GM18499 (cell line): ENCODE measurements around the gene LPIN1.

ENCODE experiments used
- ATAC-seq: cut with Tn5 transposase; IDR thresholded peaks from one replicate; pipeline ENCODE4 v1.9.1; 2021; ENCODE audit warnings: moderate number of reproducible peaks; ENCODE audit not compliant: insufficient read depth, unreplicated experiment

The LPIN1 gene

DNA sequence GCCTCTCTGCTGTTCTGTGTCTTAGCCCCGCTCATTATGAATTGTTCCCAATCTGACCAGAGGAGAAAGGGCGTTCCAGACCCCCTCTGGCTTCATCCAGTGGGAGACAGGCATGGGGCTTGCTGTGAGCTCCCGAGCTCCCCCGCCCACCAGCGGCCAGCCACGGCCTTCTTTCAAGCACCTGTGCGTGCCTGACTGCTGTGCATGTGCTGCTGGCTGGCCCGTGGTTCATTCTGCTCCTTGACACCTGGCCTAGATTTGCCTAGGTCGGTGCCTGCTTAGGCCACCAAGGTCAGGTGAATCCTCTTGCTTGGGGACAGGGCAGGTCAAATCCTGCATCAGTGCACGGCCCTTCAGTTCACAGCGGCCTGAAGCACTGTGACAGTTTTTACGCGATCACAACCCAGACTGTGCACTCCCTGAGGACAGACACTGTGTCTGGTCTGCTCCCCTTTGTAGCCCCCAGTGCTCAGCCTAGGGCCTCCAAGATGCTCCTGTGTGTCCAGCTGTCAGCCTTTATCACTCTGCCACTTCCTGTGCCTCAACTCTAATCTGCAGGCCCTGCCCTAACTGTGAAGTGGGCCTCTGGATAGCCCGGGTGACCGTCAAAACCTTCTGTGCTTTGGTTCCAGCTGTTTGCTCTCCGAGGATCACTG lies 3.6 kb upstream of the LPIN1 start:
- ATAC-seq = no peak

- no peak for ATAC-seq
Measured at GRCh38 chr2:11743366-11743765, 3.1 kb upstream of the LPIN1 start.

DNA sequence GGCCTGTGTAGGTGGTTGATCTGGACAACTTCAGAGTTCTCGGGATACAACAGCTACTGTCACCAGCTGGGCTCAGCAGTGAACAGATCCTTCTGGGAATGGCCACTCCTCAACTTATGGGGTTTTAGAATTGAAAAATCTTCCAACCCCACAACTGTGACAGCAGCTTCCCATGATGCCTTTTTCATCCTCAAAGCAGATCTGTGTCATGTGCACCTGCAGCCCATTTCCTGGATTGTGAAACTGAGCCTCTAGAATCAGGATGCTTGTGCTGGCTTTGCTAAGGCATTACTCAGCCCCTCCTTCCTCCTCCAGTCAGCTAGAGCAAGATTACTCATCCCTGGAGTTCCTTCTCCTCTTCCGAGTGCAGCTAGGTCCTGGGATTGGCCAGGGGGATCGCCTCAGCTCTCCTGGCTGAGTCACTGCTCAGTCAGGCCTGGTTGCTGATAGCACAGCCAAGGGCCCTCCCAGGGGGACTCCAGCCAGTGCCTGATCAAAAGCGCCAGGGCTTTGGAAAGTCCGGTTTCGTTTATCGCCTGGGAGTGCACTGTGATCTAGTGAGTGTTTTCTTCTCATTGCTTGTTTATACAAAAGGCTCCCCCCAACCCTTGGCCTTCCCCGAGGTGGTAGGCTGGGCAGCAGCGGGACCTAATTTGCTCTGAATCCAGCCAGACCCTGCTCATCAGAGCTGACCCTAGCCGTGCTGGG lies 2.4 kb upstream of the LPIN1 start:
- ATAC-seq = peak; percentile 36

DNA sequence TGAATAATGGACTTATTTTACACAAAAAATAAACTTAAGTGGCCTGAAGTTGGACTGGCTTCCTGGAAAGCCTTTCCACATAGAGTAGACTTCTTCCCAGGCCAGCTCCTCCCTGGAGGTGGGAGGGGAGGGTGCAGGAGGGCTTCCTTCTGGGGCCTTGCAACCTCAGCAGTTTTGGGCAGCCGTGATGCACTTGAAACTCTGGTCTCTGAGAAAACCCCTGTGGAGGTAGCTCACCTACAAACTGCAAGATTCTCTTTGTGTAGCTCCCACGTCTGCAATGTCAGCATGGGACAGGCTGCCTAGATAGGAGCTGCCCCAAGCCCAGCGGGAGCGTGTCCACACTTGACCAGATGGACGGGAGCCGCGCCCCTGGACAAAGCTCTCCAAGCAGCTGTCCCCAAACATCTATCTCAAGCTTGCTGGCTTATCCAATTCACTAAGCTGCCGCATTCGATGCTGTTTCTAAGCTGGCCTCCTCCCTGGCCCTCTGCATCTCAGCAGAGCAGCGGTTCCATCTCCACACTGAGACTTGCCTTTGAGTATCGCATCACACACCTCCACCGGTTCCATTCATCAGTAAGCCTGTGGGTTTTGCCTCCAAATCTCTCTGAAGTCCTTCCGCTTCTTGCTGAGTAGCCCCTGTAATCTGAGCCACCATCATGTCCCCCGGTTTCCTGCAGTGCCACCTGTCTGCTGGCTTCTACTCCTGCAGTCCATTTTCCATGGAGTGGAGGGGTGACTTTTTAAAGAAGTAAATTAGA lies 1.6 kb upstream of the LPIN1 start:
- ATAC-seq = no peak

GRCh38 chr2:11745613-11746375 lies 638 bp upstream of the LPIN1 start:
- no peak for ATAC-seq

DNA sequence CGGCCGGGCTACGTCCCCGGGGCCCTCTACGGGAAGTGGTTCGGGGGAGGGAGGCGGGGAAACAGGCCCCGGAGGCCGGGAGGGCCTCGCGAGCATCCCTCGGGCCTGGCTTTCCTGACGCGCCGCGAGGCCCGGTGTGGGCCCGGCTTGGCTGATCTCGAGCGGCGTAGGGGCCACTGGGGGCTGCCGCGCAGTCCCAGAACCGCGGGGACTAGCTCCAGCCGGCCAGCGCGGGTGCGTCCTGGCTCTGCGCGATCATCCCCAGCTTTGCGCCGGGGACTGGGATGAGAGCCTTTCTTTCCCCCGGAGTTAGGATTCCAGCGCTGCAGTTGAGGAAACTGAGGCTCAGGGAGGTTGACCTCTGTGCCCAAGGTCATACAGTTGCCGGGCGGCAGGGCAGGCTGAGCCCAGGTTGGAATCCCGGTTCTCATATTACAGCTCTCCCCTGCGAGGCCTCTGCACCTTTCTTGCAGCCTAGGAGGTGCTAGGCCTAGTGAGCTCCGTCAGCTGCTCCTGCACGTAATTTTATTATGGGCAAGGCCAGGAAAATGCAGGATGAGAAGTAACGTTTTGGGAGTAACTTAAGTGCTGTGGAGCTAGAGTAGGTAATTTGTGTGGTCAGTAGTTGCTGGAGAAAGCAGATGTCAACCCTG lies 501 bp downstream of the LPIN1 start:
- ATAC-seq = no peak

- no peak for ATAC-seq
Measured at GRCh38 chr2:11748018-11748860, 1.8 kb downstream of the LPIN1 start.

GRCh38 chr2:11748861-11749645 lies 2.6 kb downstream of the LPIN1 start:
- ATAC-seq = no peak

DNA sequence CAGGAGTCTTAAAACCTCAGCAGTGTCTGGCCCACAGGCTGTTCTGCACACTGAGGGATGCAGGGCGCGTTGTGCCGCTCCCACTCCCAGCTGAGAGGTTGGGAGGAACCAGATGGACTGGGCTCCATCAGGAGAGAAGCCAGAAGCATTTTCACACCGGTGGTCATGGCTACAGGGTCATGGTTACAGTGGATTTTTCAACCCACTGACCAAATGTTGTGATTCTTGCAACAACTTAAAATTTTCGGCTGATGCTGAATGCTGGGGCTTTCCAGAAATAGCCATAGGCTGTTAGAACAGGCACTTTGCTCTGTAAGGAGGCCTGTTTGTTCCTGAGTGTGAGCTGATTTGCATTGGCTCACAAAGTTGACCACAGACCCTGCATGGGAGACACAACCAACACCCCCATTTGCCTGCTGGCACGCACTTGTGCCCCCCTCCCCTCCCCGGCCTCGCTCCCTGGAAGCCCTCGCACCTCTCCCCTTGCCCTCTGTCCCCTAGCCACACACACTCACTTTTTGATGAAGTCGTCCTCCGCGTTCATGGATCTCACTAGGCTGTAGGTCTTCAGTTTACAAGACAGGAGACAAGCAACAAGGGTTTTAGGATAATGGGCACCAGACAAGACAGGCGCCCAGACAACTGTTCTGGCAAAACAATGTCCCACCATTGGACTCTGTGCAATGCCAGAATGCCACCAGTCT lies 3.4 kb downstream of the LPIN1 start:
- no peak for ATAC-seq

DNA sequence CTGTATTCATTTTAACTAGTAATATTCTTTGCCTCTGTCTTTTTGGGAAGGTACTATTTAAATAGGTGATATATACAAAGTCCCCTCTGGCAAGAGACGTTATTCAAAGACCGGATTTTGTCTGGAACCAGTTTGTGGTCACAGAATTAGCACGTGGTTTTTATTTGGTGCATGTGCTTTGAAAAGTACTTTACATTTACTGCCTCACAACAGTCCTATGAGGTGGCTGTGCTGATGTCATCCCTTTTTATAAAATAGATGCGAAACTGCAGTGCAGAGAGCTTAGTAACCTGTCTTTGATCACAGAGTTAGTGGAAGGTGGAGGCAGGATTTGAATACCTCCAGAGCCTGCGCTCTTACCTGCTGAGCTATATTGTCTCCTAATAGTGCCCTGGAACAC lies 4.0 kb downstream of the LPIN1 start:
- ATAC-seq = peak; percentile 38

DNA sequence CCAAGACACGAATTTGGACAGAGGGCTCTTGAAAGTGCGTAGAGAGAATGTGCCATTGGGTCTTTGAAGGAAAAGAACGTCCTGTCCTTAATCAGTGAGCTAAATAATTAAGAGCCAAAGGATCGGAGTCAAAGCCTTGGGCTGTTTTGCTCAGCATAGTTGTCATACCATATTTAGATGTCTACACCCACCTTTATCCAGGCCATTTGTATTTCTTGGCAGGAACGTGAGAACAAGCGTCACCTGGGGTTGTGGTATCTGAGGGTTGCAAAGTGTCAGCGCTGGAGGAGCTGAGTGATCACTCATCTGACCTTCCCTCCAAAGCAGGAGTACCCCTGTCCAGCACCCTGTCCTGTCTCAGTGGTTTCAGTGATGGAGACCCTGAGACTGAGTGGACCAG lies 4.5 kb downstream of the LPIN1 start:
- ATAC-seq = no peak

DNA sequence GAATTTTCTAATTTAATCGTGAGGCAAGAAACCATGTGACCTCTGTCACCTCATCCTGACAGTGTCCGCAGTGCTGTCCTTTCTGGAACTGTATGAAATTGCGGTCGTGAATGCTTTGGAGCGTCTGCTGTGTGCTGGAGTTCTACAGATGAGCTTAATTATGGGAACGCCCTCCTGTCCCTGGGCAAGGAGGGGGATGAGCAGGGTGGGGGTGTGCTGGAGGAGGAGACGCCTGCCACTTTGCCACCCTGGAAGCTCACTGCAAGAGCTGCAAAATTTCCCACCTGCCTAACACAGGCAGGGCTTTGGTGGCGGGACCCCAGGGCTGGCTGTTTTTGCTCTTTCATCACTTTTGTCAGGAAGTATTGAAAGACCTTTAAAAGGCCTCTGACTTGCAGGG lies 6.5 kb downstream of the LPIN1 start:
- ATAC-seq = no peak

DNA sequence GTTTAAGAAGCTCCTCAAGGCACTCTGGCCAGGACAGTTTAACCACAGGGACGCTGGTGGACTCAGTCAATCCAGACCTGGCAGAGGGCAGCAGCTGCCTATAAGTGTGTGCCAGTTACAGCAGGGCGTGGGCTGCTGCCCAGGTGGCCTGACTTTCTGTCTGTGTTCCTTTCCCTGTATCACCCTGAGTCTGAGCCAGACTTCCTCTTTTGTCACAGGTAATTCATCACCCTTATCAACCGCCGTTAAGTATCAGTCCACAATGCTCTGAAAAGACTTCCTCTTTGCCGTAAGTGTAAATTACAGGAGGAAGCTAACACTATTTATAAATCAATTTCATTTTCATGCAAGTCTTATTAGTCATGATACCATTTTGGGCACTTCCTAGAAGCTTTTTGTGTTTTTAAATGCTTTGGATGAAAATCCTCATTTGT lies 7.0 kb downstream of the LPIN1 start:
- peak; percentile 59 for ATAC-seq

GRCh38 chr2:11753886-11754699 lies 7.7 kb downstream of the LPIN1 start:
- ATAC-seq = peak; percentile 3

GRCh38 chr2:11754700-11755015 lies 8.2 kb downstream of the LPIN1 start:
- no peak for ATAC-seq

- no peak for ATAC-seq
Measured at GRCh38 chr2:11757101-11757500, 10.7 kb downstream of the LPIN1 start.

GRCh38 chr2:11758187-11758586 lies 11.8 kb downstream of the LPIN1 start:
- no peak for ATAC-seq
